Measurements from ENCODE around the gene TMIGD1. TPM values are rescaled to one million over a fixed set of nuclear protein-coding genes. Genes with fewer than 3 reads are reported as not detected.

Gene TMIGD1
- total and polyA plus RNA-seq, 2 of the 13 experiments (the other 11 are each of a cell fraction or from before 2014, with no cell fraction given), result not detected

DNA sequence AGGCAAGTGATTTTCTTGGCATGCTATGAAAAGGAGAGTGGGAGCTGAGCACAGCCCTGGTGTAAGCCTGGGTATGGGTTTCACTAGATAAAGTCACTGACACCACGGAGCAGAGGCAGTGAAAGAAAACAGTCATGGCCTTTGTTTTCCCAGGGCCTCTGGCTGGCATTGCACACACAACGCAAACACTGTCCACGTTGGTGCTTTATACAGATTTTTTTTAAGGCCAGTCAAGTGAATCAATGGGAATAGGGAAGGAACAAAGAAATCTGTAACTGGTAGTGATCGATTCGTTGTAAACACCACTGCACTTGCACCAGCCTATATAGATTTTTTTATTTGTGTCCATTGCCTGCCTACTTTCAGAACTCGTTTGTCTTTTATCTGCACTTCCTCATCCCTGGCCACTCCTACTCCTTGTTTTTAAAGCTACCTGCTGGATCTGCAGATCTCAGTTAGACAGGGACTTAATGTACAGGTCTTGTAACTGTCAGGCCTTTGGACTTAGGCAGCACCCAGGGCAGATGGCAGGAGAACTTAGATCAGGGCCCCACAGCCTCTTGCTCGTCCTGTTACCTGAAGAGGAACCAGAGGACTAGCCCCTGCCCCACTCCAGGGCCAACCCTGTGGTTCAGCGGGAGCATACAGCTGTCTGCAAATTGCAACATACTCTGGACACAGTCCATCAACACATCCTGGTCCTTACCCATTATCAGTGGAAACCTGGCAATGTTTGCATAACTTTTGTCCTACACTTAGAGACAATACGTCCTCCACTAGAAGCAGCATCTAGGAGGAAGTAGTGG is 10.6 kb upstream of the TMIGD1 start (continued):
- TF ChIP-seq ZBTB38 (CRISPR knock-in tag; IDR thresholded peaks at IDR 0.05) (no peak; the same call in none of the 2 replicates), ZBTB7B (CRISPR knock-in tag; IDR thresholded peaks at IDR 0.05) (peak; percentile 59; the same call in 1 of the 2 replicates), FOXJ3 (CRISPR knock-in tag; IDR thresholded peaks at IDR 0.05; ENCODE audit: borderline replicate concordance) (peak; percentile 72), GATAD1 (CRISPR knock-in tag; IDR thresholded peaks at IDR 0.05) (no peak), KLF12 (CRISPR knock-in tag; IDR thresholded peaks at IDR 0.05; ENCODE audit: borderline replicate concordance) (no peak), ZNF230 (CRISPR knock-in tag; IDR thresholded peaks at IDR 0.05) (no peak), PAX8 (CRISPR knock-in tag; IDR thresholded peaks at IDR 0.05; ENCODE audit: borderline replicate concordance) (no peak), SYNCRIP (IDR thresholded peaks at IDR 0.05; ENCODE audit: insufficient read depth, low read depth, low read length) (no peak), CREB1 (IDR thresholded peaks at IDR 0.05) (no peak), CREB1 (CRISPR knock-in tag; IDR thresholded peaks at IDR 0.05) (peak; percentile 68), ZNF644 (CRISPR knock-in tag; IDR thresholded peaks at IDR 0.05; ENCODE audit: low read depth) (peak; percentile 75; the same call in 1 of the 2 replicates), CBX1 (IDR thresholded peaks at IDR 0.05; ENCODE audit: low read depth) (peak; percentile 57), ZNF296 (CRISPR knock-in tag; conservative IDR thresholded peaks at IDR 0.05) (no peak), ZNF639 (CRISPR knock-in tag; conservative IDR thresholded peaks at IDR 0.05) (peak; percentile 68; the same call in 1 of the 2 replicates), TEAD3 (CRISPR knock-in tag; optimal IDR thresholded peaks at IDR 0.05; ENCODE audit: borderline replicate concordance) (peak; percentile 95), ZNF720 (CRISPR knock-in tag; IDR thresholded peaks at IDR 0.05) (no peak), JUND (CRISPR knock-in tag; IDR thresholded peaks at IDR 0.05) (0 out of 2 replicates have a peak, but pooled peaks have one; percentile 64), PHF20 (CRISPR knock-in tag; IDR thresholded peaks at IDR 0.05) (no peak), ESRRA (CRISPR knock-in tag; IDR thresholded peaks at IDR 0.05; ENCODE audit: low read depth) (peak; percentile 35; the same call in 1 of the 2 replicates), ZNF879 (CRISPR knock-in tag; IDR thresholded peaks at IDR 0.05) (no peak), SOX6 (IDR thresholded peaks at IDR 0.05) (no peak), SOX6 (CRISPR knock-in tag; IDR thresholded peaks at IDR 0.05) (peak; percentile 98), ZNF775 (CRISPR knock-in tag; IDR thresholded peaks at IDR 0.05; ENCODE audit: borderline replicate concordance) (peak; percentile 66; the same call in 1 of the 2 replicates), ZNF460 (CRISPR knock-in tag; IDR thresholded peaks at IDR 0.05; ENCODE audit: borderline replicate concordance) (no peak; the same call in 1 of the 2 replicates), ADNP (CRISPR knock-in tag; IDR thresholded peaks at IDR 0.05) (no peak), DNMT1 (CRISPR knock-in tag; IDR thresholded peaks at IDR 0.05) (no peak)
- TF ChIP-seq, protein P1, sequence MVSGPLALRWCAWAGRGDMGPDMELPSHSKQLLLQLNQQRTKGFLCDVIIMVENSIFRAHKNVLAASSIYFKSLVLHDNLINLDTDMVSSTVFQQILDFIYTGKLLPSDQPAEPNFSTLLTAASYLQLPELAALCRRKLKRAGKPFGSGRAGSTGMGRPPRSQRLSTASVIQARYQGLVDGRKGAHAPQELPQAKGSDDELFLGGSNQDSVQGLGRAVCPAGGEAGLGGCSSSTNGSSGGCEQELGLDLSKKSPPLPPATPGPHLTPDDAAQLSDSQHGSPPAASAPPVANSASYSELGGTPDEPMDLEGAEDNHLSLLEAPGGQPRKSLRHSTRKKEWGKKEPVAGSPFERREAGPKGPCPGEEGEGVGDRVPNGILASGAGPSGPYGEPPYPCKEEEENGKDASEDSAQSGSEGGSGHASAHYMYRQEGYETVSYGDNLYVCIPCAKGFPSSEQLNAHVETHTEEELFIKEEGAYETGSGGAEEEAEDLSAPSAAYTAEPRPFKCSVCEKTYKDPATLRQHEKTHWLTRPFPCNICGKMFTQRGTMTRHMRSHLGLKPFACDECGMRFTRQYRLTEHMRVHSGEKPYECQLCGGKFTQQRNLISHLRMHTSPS (CRISPR knock-in tag; IDR thresholded peaks at IDR 0.05; ENCODE audit: low read depth), result peak; percentile 83
- TF ChIP-seq, protein P2, sequence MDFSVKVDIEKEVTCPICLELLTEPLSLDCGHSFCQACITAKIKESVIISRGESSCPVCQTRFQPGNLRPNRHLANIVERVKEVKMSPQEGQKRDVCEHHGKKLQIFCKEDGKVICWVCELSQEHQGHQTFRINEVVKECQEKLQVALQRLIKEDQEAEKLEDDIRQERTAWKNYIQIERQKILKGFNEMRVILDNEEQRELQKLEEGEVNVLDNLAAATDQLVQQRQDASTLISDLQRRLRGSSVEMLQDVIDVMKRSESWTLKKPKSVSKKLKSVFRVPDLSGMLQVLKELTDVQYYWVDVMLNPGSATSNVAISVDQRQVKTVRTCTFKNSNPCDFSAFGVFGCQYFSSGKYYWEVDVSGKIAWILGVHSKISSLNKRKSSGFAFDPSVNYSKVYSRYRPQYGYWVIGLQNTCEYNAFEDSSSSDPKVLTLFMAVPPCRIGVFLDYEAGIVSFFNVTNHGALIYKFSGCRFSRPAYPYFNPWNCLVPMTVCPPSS (IDR thresholded peaks at IDR 0.05), result no peak
